C4-2B (cell line): ENCODE results near the gene ADGRA3.
A peak's percentile ranks its signal among the peaks of the same experiment; 100 is the strongest.
"Not testable (repeated sequence)": the region's sequence is repeated elsewhere in the genome, so short reads cannot be mapped to it uniquely, and the experiment has no call there.

Source experiments
- H3K27ac ChIP-seq: fragments of 450-650 bp; 2 replicates; pipeline ENCODE4 v1.5.1; 2017
- ZFX ChIP-seq: fragments of 450-650 bp; IDR thresholded peaks from 2 replicates; pipeline ENCODE4 v1.6.1; 2017
- TF ChIP-seq, protein P1 (sequence below): fragments of 450-650 bp; conservative IDR thresholded peaks from 2 replicates; pipeline ENCODE4 v1.5.1; 2017; ENCODE audit warnings: mild to moderate bottlenecking

The ADGRA3 gene

DNA sequence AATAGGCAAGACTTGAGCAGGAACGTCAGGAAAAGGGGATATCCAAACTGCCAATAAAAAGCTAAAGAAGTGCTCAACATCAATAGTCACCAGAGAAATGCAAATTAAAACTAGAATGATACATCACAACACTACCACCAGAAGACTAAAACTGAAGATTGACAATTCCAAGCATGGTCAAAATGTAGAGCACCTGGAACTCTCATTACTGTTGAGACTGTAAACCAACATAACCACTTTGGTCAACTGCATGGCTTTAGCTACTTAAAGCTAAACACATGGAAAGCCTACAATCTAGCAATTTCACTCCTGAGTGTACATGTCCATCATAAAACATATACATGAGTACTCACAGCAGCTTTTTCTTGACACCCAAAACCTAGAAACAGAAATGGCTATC, 107.4 kb downstream of the ADGRA3 start:
- TF ChIP-seq, protein P1, sequence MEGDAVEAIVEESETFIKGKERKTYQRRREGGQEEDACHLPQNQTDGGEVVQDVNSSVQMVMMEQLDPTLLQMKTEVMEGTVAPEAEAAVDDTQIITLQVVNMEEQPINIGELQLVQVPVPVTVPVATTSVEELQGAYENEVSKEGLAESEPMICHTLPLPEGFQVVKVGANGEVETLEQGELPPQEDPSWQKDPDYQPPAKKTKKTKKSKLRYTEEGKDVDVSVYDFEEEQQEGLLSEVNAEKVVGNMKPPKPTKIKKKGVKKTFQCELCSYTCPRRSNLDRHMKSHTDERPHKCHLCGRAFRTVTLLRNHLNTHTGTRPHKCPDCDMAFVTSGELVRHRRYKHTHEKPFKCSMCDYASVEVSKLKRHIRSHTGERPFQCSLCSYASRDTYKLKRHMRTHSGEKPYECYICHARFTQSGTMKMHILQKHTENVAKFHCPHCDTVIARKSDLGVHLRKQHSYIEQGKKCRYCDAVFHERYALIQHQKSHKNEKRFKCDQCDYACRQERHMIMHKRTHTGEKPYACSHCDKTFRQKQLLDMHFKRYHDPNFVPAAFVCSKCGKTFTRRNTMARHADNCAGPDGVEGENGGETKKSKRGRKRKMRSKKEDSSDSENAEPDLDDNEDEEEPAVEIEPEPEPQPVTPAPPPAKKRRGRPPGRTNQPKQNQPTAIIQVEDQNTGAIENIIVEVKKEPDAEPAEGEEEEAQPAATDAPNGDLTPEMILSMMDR = no peak
- no peak for TF ChIP-seq ZFX
- H3K27ac ChIP-seq = no peak overlapping the region

- no peak overlapping the region for H3K27ac ChIP-seq
- no peak for TF ChIP-seq ZFX
- TF ChIP-seq, protein P1 = no peak
These were observed 108.5 kb downstream of the ADGRA3 start for GRCh38 chr4:22407361-22407760.

DNA sequence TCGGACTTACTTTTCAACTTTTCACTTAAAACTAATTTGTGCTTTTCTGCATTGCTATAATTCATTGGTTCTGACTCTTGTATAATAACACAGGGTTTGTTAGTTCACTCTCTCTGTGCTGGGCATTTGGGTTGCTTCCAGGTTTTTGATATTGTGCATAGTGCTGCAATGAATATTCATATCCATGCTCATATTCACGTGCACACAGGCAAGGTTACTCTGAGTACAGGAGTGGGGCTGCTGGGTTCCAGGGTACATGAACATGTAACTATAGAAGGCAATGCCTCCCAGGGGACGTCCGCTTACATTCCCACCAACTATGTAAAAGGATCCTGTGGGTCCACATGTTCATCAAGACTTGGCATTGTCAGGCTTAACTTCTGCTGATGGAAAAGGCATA, 117.2 kb downstream of the ADGRA3 start:
- no peak overlapping the region for H3K27ac ChIP-seq
- TF ChIP-seq, protein P1 = no peak
- TF ChIP-seq ZFX = no peak

DNA sequence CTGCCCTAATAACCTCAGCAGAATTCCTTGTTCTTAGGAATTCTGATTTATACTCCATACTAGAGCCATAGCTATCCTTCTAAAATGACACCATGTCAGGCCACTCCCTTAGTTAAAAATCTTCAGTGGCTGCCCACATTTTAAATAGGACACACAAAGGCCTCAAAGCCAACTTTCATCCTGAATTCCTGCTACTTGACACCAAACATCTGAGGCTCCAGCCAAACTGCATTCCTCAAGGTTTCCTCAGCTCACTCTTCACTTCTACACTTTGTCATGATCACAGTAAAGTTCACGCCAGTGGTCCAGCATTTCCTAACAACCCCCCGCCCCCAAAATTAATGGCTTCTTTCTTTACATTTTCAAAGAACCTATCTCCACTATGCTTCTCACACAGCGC, 124.3 kb downstream of the ADGRA3 start:
- H3K27ac ChIP-seq = no peak overlapping the region
- TF ChIP-seq, protein P1 = no peak
- TF ChIP-seq ZFX = no peak

- no peak overlapping the region for H3K27ac ChIP-seq
- TF ChIP-seq, protein P1 = peak; percentile 84
- TF ChIP-seq ZFX = no peak
These were observed 126.5 kb downstream of the ADGRA3 start for GRCh38 chr4:22389240-22389870.

GRCh38 chr4:22385611-22386011, 130.3 kb downstream of the ADGRA3 start:
- no peak for TF ChIP-seq ZFX
- TF ChIP-seq, protein P1 = no peak
- H3K27ac ChIP-seq = no peak overlapping the region

GRCh38 chr4:22384154-22384553, 131.7 kb downstream of the ADGRA3 start:
- H3K27ac ChIP-seq = no peak overlapping the region
- TF ChIP-seq, protein P1 = no peak
- TF ChIP-seq ZFX = no peak

GRCh38 chr4:22382216-22382615, 133.7 kb downstream of the ADGRA3 start:
- not testable (repeated sequence) for H3K27ac ChIP-seq
